HepG2 (cell line): ENCODE data around the gene GP9.

Experiments used
- CBX5 ChIP-seq: sonication (generic); formaldehyde crosslinking; IDR thresholded peaks from 2 replicates; pipeline ENCODE4 v1.4.0; 2020; ENCODE audit warnings: missing genetic modification reagents, borderline replicate concordance
- ESRRA ChIP-seq: sonication (generic); formaldehyde crosslinking; IDR thresholded peaks from 2 replicates; pipeline ENCODE4 v1.5.1; 2020; ENCODE audit warnings: mild to moderate bottlenecking, low read depth, missing genetic modification reagents
- HNRNPH1 ChIP-seq: fragments of 200-400 bp; formaldehyde crosslinking; optimal IDR thresholded peaks from 2 replicates; pipeline ENCODE3; 2017; ENCODE audit warnings: mild to moderate bottlenecking, low read depth, low read length
- NBN ChIP-seq: fragments of 450-650 bp; conservative IDR thresholded peaks from 2 replicates; pipeline ENCODE4 v1.6.1; 2017
- SRSF1 ChIP-seq: fragments of 200-400 bp; formaldehyde crosslinking; optimal IDR thresholded peaks from 2 replicates; pipeline ENCODE3; 2017; ENCODE audit warnings: mild to moderate bottlenecking, low read depth, low read length, moderate library complexity
- TAF1 ChIP-seq: sonication (generic); formaldehyde crosslinking; IDR thresholded peaks from 2 replicates; pipeline ENCODE4 v1.4.0; 2020; ENCODE audit warnings: missing genetic modification reagents
- TBP ChIP-seq: sonication (generic); formaldehyde crosslinking; IDR thresholded peaks from 2 replicates; pipeline ENCODE4 v1.5.0; 2020; ENCODE audit warnings: missing genetic modification reagents
- ZBTB21 ChIP-seq: sonication (generic); formaldehyde crosslinking; IDR thresholded peaks from 2 replicates; pipeline ENCODE4 v1.4.0; 2020; ENCODE audit warnings: missing genetic modification reagents
- ZNF274 ChIP-seq: sonication (generic); formaldehyde crosslinking; IDR thresholded peaks from 2 replicates; pipeline ENCODE4 v1.5.1; 2020; ENCODE audit warnings: mild to moderate bottlenecking, missing genetic modification reagents
- ZNF3 ChIP-seq: IDR thresholded peaks from 2 replicates; pipeline ENCODE4 v1.7.0; 2017; ENCODE audit warnings: inconsistent platforms
- TF ChIP-seq, protein P1 (sequence below), 2 experiments: sonication (generic) in 1 of 2; formaldehyde crosslinking in 1 of 2; IDR thresholded peaks; 2 replicates each; pipeline versions ENCODE4 v1.5.1 to v1.6.1; 2011 to 2020; ENCODE audit warnings: borderline replicate concordance in 1 of 2, low read depth in 1 of 2, low read length in 1 of 2, mild to moderate bottlenecking in 1 of 2, missing genetic modification reagents in 1 of 2, moderate library complexity in 1 of 2
- TF ChIP-seq, protein P2 (sequence below): sonication (generic); formaldehyde crosslinking; IDR thresholded peaks from 2 replicates; pipeline ENCODE4 v1.5.0; 2020; ENCODE audit warnings: mild to moderate bottlenecking, missing genetic modification reagents
- TF ChIP-seq, protein P3 (sequence below): IDR thresholded peaks from 2 replicates; pipeline ENCODE4 v1.6.1; 2016; ENCODE audit warnings: low read depth
- TF ChIP-seq, protein P4 (sequence below): sonication (generic); formaldehyde crosslinking; IDR thresholded peaks from 2 replicates; pipeline ENCODE4 v1.5.0; 2020; ENCODE audit warnings: mild to moderate bottlenecking, missing genetic modification reagents, moderate library complexity

DNA sequence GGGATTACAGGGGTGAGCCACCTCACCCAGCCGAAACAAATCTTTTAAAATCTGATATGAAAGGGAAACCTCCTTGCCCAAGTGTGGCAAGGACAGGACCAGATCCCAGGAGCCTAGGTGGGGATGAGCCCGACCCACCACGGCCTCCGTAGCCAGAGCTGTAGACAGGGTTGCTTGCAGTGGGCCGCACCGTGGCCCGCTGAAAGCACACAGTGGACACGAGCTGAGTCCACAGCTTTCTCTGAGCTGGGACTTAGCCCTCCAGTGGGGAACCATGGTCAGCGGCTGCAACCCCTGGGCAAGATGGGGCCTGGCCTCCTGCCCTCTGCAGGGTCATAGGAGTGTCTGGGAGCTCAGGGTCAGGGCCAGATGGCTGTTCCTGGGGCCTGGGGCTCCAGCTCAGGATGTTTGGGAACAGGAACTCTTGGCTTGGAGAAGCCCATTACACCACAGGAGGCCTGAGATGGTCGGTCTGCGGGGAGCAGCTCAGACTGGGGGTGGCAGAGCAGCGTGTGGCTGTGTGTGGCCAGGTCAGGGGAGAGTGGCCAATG lies 24.7 kb downstream of the GP9 start:
- no peak for TF ChIP-seq SRSF1
- no peak for TF ChIP-seq TAF1 (CRISPR knock-in tag)
- no peak for TF ChIP-seq ZBTB21 (CRISPR knock-in tag)
- TF ChIP-seq, protein P1, sequence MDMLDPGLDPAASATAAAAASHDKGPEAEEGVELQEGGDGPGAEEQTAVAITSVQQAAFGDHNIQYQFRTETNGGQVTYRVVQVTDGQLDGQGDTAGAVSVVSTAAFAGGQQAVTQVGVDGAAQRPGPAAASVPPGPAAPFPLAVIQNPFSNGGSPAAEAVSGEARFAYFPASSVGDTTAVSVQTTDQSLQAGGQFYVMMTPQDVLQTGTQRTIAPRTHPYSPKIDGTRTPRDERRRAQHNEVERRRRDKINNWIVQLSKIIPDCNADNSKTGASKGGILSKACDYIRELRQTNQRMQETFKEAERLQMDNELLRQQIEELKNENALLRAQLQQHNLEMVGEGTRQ (IDR thresholded peaks at IDR 0.05; ENCODE audit: low read depth, low read length) = no peak
- TF ChIP-seq, protein P1 (CRISPR knock-in tag; IDR thresholded peaks at IDR 0.05; ENCODE audit: borderline replicate concordance) = no peak
- no peak for TF ChIP-seq HNRNPH1
- no peak for TF ChIP-seq ZNF274 (CRISPR knock-in tag)
- TF ChIP-seq, protein P2, sequence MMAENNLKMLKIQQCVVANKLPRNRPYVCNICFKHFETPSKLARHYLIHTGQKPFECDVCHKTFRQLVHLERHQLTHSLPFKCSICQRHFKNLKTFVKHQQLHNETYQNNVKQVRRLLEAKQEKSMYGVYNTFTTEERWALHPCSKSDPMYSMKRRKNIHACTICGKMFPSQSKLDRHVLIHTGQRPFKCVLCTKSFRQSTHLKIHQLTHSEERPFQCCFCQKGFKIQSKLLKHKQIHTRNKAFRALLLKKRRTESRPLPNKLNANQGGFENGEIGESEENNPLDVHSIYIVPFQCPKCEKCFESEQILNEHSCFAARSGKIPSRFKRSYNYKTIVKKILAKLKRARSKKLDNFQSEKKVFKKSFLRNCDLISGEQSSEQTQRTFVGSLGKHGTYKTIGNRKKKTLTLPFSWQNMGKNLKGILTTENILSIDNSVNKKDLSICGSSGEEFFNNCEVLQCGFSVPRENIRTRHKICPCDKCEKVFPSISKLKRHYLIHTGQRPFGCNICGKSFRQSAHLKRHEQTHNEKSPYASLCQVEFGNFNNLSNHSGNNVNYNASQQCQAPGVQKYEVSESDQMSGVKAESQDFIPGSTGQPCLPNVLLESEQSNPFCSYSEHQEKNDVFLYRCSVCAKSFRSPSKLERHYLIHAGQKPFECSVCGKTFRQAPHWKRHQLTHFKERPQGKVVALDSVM (CRISPR knock-in tag) = no peak
- TF ChIP-seq, protein P3, sequence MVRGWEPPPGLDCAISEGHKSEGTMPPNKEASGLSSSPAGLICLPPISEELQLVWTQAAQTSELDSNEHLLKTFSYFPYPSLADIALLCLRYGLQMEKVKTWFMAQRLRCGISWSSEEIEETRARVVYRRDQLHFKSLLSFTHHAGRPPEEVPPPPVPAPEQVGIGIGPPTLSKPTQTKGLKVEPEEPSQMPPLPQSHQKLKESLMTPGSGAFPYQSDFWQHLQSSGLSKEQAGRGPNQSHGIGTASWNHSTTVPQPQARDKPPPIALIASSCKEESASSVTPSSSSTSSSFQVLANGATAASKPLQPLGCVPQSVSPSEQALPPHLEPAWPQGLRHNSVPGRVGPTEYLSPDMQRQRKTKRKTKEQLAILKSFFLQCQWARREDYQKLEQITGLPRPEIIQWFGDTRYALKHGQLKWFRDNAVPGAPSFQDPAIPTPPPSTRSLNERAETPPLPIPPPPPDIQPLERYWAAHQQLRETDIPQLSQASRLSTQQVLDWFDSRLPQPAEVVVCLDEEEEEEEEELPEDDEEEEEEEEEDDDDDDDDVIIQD (CRISPR knock-in tag) = no peak
- TF ChIP-seq ESRRA = no peak
- no peak for TF ChIP-seq ZNF3 (CRISPR knock-in tag)
- TF ChIP-seq CBX5 (CRISPR knock-in tag) = no peak
- no peak for TF ChIP-seq TBP (CRISPR knock-in tag)
- TF ChIP-seq NBN = no peak
- TF ChIP-seq, protein P4, sequence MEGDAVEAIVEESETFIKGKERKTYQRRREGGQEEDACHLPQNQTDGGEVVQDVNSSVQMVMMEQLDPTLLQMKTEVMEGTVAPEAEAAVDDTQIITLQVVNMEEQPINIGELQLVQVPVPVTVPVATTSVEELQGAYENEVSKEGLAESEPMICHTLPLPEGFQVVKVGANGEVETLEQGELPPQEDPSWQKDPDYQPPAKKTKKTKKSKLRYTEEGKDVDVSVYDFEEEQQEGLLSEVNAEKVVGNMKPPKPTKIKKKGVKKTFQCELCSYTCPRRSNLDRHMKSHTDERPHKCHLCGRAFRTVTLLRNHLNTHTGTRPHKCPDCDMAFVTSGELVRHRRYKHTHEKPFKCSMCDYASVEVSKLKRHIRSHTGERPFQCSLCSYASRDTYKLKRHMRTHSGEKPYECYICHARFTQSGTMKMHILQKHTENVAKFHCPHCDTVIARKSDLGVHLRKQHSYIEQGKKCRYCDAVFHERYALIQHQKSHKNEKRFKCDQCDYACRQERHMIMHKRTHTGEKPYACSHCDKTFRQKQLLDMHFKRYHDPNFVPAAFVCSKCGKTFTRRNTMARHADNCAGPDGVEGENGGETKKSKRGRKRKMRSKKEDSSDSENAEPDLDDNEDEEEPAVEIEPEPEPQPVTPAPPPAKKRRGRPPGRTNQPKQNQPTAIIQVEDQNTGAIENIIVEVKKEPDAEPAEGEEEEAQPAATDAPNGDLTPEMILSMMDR (CRISPR knock-in tag) = 0 out of 2 replicates have a peak, but pooled peaks have one; percentile 8
